Ovary (tissue), 3 donors: ENCODE data around the gene SAMD9L.

Experiments used
- EP300 ChIP-seq: sonication (generic); formaldehyde crosslinking; IDR thresholded peaks from one replicate; pipeline ENCODE4 v1.6.1; 2017; ENCODE audit warnings: antibody characterized with exemption
- POLR2A ChIP-seq: fragments of 450-650 bp; IDR thresholded peaks from one replicate; pipeline ENCODE4 v1.6.1; 2017; ENCODE audit warnings: antibody characterized with exemption, mild to moderate bottlenecking, moderate library complexity
- TF ChIP-seq, protein P1 (sequence below), 3 donors: fragments of 450-650 bp in 2 of 3; fragments of 200-600 bp in 1 of 3; IDR thresholded peaks; one replicate each; pipeline versions ENCODE4 v1.5.1 to v1.8.0; 2016 to 2022; ENCODE audit warnings: antibody characterized with exemption in 3 of 3, mild to moderate bottlenecking in 1 of 3
- donor health status: DM: no; HTN: no; CAD: no.

DNA sequence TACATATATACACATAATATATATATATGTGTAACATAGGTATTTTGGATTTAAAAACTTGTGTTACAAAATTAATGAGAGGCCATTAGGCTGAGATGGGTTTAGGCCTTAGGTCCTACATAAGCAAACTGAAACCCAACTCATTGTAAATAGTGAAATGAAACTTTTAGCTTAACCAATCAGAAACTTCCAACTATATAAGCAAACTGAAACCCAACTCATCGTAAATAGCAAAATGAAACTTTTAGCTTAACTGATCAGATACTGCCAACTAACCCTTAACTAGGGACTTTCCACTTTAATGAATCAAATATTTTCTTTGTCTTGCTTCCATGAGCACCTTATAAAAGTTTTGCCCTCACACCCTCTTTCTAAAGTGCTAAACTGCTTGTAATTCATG is 17.3 kb upstream of the SAMD9L start:
- TF ChIP-seq, protein P1, sequence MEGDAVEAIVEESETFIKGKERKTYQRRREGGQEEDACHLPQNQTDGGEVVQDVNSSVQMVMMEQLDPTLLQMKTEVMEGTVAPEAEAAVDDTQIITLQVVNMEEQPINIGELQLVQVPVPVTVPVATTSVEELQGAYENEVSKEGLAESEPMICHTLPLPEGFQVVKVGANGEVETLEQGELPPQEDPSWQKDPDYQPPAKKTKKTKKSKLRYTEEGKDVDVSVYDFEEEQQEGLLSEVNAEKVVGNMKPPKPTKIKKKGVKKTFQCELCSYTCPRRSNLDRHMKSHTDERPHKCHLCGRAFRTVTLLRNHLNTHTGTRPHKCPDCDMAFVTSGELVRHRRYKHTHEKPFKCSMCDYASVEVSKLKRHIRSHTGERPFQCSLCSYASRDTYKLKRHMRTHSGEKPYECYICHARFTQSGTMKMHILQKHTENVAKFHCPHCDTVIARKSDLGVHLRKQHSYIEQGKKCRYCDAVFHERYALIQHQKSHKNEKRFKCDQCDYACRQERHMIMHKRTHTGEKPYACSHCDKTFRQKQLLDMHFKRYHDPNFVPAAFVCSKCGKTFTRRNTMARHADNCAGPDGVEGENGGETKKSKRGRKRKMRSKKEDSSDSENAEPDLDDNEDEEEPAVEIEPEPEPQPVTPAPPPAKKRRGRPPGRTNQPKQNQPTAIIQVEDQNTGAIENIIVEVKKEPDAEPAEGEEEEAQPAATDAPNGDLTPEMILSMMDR (IDR thresholded peaks at IDR 0.05) = no peak
- TF ChIP-seq POLR2A (no peak), EP300 (no peak)
